IPS-20b (cell line): Measurements from ENCODE around the gene DHRS7B.

Source experiments
- H3K27ac ChIP-seq: one replicate; pipeline ENCODE4 v1.5.1; 2013; ENCODE audit warnings: low read length
- H3K27me3 ChIP-seq: 2 replicates; pipeline ENCODE4 v1.6.1; 2013; ENCODE audit warnings: mild to moderate bottlenecking, low read length, inconsistent platforms; ENCODE audit not compliant: insufficient read depth
- H3K36me3 ChIP-seq: 2 replicates; pipeline ENCODE4 v1.6.1; 2013; ENCODE audit warnings: low read depth, mild to moderate bottlenecking, inconsistent platforms, low read length, moderate library complexity; ENCODE audit not compliant: insufficient read depth
- H3K4me1 ChIP-seq: 2 replicates; pipeline ENCODE4 v1.6.1; 2013; ENCODE audit warnings: mild to moderate bottlenecking, control low read depth, inconsistent platforms, low read length, moderate library complexity; ENCODE audit not compliant: insufficient read depth
- H3K4me3 ChIP-seq: 2 replicates; pipeline ENCODE4 v1.5.1; 2013; ENCODE audit warnings: mild to moderate bottlenecking, low read length, inconsistent platforms
- H3K9ac ChIP-seq: 2 replicates; pipeline ENCODE4 v1.6.1; 2013; ENCODE audit warnings: low read depth, mild to moderate bottlenecking, inconsistent platforms, low read length, moderate library complexity
- H3K9me3 ChIP-seq: 2 replicates; pipeline ENCODE4 v1.6.1; 2013; ENCODE audit warnings: mild to moderate bottlenecking, low read depth, low read length, inconsistent platforms; ENCODE audit not compliant: insufficient read depth

Gene DHRS7B

DNA sequence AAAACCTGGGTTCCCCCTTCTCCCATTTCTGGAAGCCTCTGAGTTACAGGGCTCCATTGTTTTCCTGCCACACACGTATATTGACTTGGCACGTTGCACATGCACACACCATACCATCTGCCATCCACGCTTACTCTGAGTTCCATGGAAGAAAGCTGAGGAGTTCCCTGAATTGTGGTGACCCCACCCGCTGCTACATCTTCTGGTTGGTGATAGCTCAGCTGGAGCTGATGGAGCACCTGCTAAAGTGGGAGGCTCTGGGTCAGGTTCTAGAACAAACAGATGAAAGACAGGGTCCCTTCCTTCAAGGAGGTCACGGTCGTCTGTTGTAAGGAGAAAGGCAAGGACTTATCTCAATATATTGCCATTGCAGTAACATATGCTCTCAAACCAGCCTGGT lies 46.1 kb downstream of the DHRS7B start:
- Histone ChIP-seq H3K27me3 (no peaks in the 10 kb centered on the region), H3K4me3 (no peak overlapping the region), H3K9ac (no peak overlapping the region), H3K4me1 (no peaks in the 10 kb centered on the region), H3K27ac (no peak overlapping the region), H3K9me3 (no peaks in the 10 kb centered on the region), H3K36me3 (peaks cover 22% of the 10 kb centered on the region)

- Histone ChIP-seq H3K9ac (no peak overlapping the region), H3K27me3 (no peaks in the 10 kb centered on the region), H3K4me3 (no peak overlapping the region), H3K9me3 (no peaks in the 10 kb centered on the region), H3K4me1 (no peaks in the 10 kb centered on the region), H3K36me3 (peaks cover 22% of the 10 kb centered on the region), H3K27ac (no peak overlapping the region)
Observed at GRCh38 chr17:21173543-21173942, 46.8 kb downstream of the DHRS7B start.

GRCh38 chr17:21174186-21174585 lies 47.4 kb downstream of the DHRS7B start:
- Histone ChIP-seq H3K27me3 (no peaks in the 10 kb centered on the region), H3K27ac (no peak overlapping the region), H3K9ac (no peak overlapping the region), H3K4me3 (no peak overlapping the region), H3K4me1 (no peaks in the 10 kb centered on the region), H3K9me3 (no peaks in the 10 kb centered on the region), H3K36me3 (peaks cover 22% of the 10 kb centered on the region)

DNA sequence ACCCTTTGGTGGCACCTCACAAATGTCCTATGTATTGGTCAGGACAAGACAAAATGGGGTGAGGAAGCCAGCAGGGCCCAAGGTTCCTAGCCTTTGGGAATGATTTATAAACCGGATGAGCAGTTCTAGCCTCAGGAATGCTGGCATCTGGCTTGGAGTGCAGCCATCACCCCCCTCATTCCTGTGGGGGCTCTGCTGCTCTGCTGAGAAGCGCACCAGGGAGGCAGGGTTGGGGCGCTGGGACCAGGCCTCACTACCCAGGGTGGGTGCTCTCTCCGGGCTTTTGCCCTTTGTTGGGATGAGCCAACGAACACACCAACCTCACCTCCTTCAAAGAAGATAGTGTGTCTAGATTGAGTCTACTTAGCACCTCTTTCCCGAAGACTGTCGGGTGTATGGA lies 47.9 kb downstream of the DHRS7B start:
- H3K9me3 ChIP-seq, result no peaks in the 10 kb centered on the region
- no peaks in the 10 kb centered on the region for H3K27me3 ChIP-seq
- no peak overlapping the region for H3K4me3 ChIP-seq
- peaks cover 22% of the 10 kb centered on the region for H3K36me3 ChIP-seq
- no peaks in the 10 kb centered on the region for H3K4me1 ChIP-seq
- no peak overlapping the region for H3K27ac ChIP-seq
- no peak overlapping the region for H3K9ac ChIP-seq

DNA sequence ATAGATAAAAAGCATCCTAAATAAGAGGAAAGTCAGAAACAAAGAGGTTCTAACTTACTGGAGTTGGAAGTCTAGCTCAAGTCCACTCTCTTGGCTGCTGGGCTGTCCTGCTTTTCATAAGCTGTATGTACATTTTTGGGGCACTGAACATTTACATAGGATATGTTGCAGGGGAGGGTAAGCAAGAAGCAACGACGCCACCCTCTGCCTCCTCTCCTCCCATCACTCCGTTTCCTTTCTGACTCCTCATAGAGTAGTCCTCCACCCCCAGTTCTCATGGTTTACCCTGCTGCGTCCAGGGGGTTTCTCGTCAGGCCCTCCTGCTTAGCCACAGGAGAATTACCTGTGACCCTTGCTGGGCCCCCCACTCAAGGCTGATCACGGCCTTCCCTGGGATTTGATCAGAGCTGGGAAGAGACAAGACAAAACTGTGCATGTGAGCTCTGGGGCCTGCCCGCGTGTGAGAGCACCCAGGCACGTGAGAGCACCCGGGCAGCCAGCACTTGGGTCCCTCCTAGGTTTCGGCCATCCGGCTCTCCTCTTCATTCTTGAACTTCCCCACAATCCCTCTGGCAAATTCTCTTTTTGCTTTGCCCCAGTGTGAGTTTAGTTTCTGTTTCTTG lies 50.1 kb downstream of the DHRS7B start:
- Histone ChIP-seq H3K9me3 (no peaks in the 10 kb centered on the region), H3K9ac (no peak overlapping the region), H3K27me3 (no peaks in the 10 kb centered on the region), H3K36me3 (peaks cover 22% of the 10 kb centered on the region), H3K27ac (no peak overlapping the region), H3K4me3 (no peak overlapping the region), H3K4me1 (no peaks in the 10 kb centered on the region)

DNA sequence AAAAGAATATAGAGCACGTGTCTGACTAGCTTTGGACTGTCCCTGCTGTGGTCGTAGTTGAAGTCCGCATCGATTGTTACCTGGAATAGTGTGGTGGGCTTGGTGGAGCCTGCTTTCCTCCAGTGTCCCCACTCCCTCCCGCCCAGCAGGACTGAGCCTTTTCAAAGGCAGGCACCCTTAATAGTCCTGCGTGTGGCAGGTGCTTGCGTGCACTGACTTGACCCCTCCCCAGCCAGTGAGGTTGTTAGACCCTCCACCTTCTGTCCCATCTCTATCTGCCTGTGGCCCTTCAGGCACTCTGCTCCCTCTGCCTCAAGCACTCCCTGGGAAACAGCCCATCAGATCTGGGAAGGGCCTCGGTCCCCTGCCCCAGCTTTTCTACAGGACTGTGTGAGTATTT lies 50.6 kb downstream of the DHRS7B start:
- Histone ChIP-seq H3K27me3 (no peaks in the 10 kb centered on the region), H3K27ac (no peak overlapping the region), H3K4me1 (no peaks in the 10 kb centered on the region), H3K9me3 (no peaks in the 10 kb centered on the region), H3K36me3 (peaks cover 22% of the 10 kb centered on the region), H3K9ac (no peak overlapping the region), H3K4me3 (no peak overlapping the region)

DNA sequence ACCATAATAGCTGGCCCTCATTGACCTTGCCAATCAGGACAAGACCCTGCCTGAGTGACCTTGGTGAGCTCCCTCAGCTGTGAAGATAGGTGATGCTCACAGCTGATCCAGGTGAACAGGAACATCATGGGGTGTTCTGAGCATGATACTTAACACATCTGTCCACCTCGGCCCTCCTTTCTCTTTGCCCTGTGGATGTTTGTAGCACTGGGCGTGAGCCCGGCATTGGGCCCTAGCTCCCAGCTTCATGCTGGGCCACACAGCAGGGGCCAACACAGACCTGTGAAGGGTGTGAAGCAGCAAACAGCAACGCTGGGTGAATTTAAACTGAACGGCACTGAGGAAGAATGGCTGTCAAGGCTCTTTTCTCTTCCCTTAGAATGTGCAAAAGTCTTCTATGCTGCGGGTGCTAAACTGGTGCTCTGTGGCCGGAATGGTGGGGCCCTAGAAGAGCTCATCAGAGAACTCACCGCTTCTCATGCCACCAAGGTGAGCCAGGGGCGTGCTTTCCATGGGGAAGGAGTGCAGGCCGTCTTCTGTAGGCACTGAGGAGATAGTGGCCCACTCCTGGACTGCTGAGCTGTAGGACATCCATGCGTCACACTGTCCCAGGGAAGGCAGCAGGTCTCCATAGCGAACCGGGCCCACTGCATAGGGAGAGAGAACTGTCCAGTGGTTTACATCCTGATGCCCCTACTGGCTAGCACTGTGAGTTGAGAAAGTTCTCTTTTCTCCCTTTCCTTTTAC lies 51.3 kb downstream of the DHRS7B start:
- H3K27me3 ChIP-seq, result no peaks in the 10 kb centered on the region
- peaks cover 17% of the 10 kb centered on the region for H3K36me3 ChIP-seq
- H3K4me3 ChIP-seq, result no peak overlapping the region
- no peak overlapping the region for H3K9ac ChIP-seq
- H3K9me3 ChIP-seq, result no peaks in the 10 kb centered on the region
- no peak overlapping the region for H3K27ac ChIP-seq
- H3K4me1 ChIP-seq, result no peaks in the 10 kb centered on the region

- no peaks in the 10 kb centered on the region for H3K9me3 ChIP-seq
- no peak overlapping the region for H3K4me3 ChIP-seq
- no peaks in the 10 kb centered on the region for H3K27me3 ChIP-seq
- no peak overlapping the region for H3K27ac ChIP-seq
- no peak overlapping the region for H3K9ac ChIP-seq
- H3K36me3 ChIP-seq, result peaks cover 13% of the 10 kb centered on the region
- H3K4me1 ChIP-seq, result no peaks in the 10 kb centered on the region
Observed at GRCh38 chr17:21183468-21183867, 56.7 kb downstream of the DHRS7B start.

GRCh38 chr17:21184570-21184969 lies 57.8 kb downstream of the DHRS7B start:
- Histone ChIP-seq H3K27ac (no peak overlapping the region), H3K27me3 (no peaks in the 10 kb centered on the region), H3K36me3 (peaks cover 20% of the 10 kb centered on the region), H3K4me1 (no peaks in the 10 kb centered on the region), H3K9me3 (no peaks in the 10 kb centered on the region), H3K9ac (no peak overlapping the region), H3K4me3 (no peak overlapping the region)

DNA sequence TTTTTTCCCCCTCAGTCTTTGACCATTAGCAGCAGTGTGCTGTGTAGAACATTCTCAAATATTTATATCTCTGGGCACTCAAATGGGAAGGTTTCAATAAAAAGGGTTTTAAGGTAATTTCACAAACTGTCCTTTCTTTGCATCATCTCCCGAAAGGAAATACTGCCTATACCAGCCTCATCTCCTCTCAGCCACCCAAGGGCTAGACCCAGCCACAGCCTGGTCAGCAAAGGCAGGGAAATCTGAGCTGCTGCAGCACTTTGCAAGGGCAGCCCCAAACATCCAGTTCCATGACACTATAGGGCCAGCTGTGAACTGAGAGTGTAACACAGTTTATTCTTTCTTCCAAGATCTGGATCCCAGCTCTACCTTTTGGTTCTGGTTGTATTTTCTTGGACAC lies 58.3 kb downstream of the DHRS7B start:
- Histone ChIP-seq H3K9me3 (no peaks in the 10 kb centered on the region), H3K36me3 (peaks cover 20% of the 10 kb centered on the region), H3K4me1 (no peaks in the 10 kb centered on the region), H3K27ac (no peak overlapping the region), H3K9ac (no peak overlapping the region), H3K27me3 (no peaks in the 10 kb centered on the region), H3K4me3 (no peak overlapping the region)

- no peak overlapping the region for H3K4me3 ChIP-seq
- H3K27me3 ChIP-seq, result no peaks in the 10 kb centered on the region
- no peak overlapping the region for H3K27ac ChIP-seq
- peaks cover 27% of the 10 kb centered on the region for H3K36me3 ChIP-seq
- no peaks in the 10 kb centered on the region for H3K9me3 ChIP-seq
- H3K9ac ChIP-seq, result no peak overlapping the region
- no peaks in the 10 kb centered on the region for H3K4me1 ChIP-seq
Observed at GRCh38 chr17:21186399-21187187, 59.8 kb downstream of the DHRS7B start.

GRCh38 chr17:21189361-21189760 lies 62.6 kb downstream of the DHRS7B start:
- H3K9me3 ChIP-seq, result no peaks in the 10 kb centered on the region
- no peaks in the 10 kb centered on the region for H3K4me1 ChIP-seq
- no peak overlapping the region for H3K27ac ChIP-seq
- no peaks in the 10 kb centered on the region for H3K27me3 ChIP-seq
- no peak overlapping the region for H3K4me3 ChIP-seq
- H3K36me3 ChIP-seq, result peaks cover 24% of the 10 kb centered on the region; the same call in 1 of the 2 replicates
- H3K9ac ChIP-seq, result no peak overlapping the region
